Mesenchymal stem cell (in vitro differentiated cells and primary cell): ENCODE measurements around the gene OR1N2.
"Not testable (repeated sequence)": the region's sequence is repeated elsewhere in the genome, so short reads cannot be mapped to it uniquely, and the experiment has no call there.

Source experiments
- DNase-seq: peaks from one replicate; pipeline ENCODE4 v3.0.0-alpha.2; 2013
- H2AFZ ChIP-seq: one replicate; pipeline ENCODE4 v1.6.1; 2013; ENCODE audit warnings: low read depth, mild to moderate bottlenecking, control low read depth, inconsistent platforms, low read length, moderate library complexity
- H2AK5ac ChIP-seq: 2 replicates; pipeline ENCODE4 v1.6.1; 2013; ENCODE audit warnings: low read length, moderate library complexity, mild to moderate bottlenecking, inconsistent platforms; ENCODE audit not compliant: severe bottlenecking
- H2BK120ac ChIP-seq: one replicate; pipeline ENCODE4 v1.6.1; 2013; ENCODE audit warnings: low read depth, mild to moderate bottlenecking, inconsistent platforms, low read length, moderate library complexity
- H2BK12ac ChIP-seq, 2 experiments: one replicate each; pipeline ENCODE4 v1.6.1; 2013; ENCODE audit warnings: inconsistent platforms in 2 of 2, low read length in 2 of 2, mild to moderate bottlenecking in 2 of 2, moderate library complexity in 2 of 2, control low read depth in 1 of 2
- H2BK15ac ChIP-seq: one replicate; pipeline ENCODE4 v1.6.1; 2013; ENCODE audit warnings: mild to moderate bottlenecking, low read depth, inconsistent platforms; ENCODE audit not compliant: poor library complexity, severe bottlenecking
- H2BK5ac ChIP-seq: 2 replicates; pipeline ENCODE4 v1.6.1; 2013; ENCODE audit warnings: low read depth, mild to moderate bottlenecking, low read length, control low read depth, inconsistent platforms; ENCODE audit not compliant: poor library complexity, severe bottlenecking
- H3K14ac ChIP-seq, 2 experiments: one replicate each; pipeline ENCODE4 v1.6.1; 2013; ENCODE audit warnings: inconsistent platforms in 2 of 2, low read length in 2 of 2, control low read depth in 1 of 2, mild to moderate bottlenecking in 1 of 2, moderate library complexity in 1 of 2
- H3K18ac ChIP-seq, 2 experiments: one replicate each; pipeline ENCODE4 v1.6.1; 2013; ENCODE audit warnings: inconsistent platforms in 2 of 2, low read length in 2 of 2, control low read depth in 1 of 2, low read depth in 1 of 2, mild to moderate bottlenecking in 1 of 2
- H3K23ac ChIP-seq, 2 experiments: one replicate each; pipeline ENCODE4 v1.6.1; 2013; ENCODE audit warnings: inconsistent platforms in 2 of 2, low read length in 2 of 2, mild to moderate bottlenecking in 2 of 2, moderate library complexity in 2 of 2, control low read depth in 1 of 2
- H3K27ac ChIP-seq: 2 replicates; pipeline ENCODE4 v1.5.1; 2013; ENCODE audit warnings: mild to moderate bottlenecking, moderate library complexity, low read length, control low read depth, inconsistent platforms; ENCODE audit not compliant: poor library complexity, severe bottlenecking
- H3K27me3 ChIP-seq, 2 experiments: 2 replicates each; pipeline versions ENCODE4 v1.6.1 to v1.7.0; 2013; ENCODE audit warnings: low read length in 2 of 2, mild to moderate bottlenecking in 2 of 2, moderate library complexity in 2 of 2, control low read depth in 1 of 2, inconsistent platforms in 1 of 2; ENCODE audit not compliant: control insufficient read depth in 1 of 2, insufficient read depth in 1 of 2
- H3K36me3 ChIP-seq, 2 experiments: 2 replicates each; pipeline versions ENCODE4 v1.6.1 to v1.7.0; 2013; ENCODE audit warnings: low read length in 2 of 2, control low read depth in 1 of 2, inconsistent platforms in 1 of 2, low read depth in 1 of 2, mild to moderate bottlenecking in 1 of 2; ENCODE audit not compliant: insufficient read depth in 2 of 2, control insufficient read depth in 1 of 2
- H3K4ac ChIP-seq, 2 experiments: one replicate each; pipeline ENCODE4 v1.6.1; 2013; ENCODE audit warnings: inconsistent platforms in 2 of 2, low read length in 2 of 2, mild to moderate bottlenecking in 2 of 2, moderate library complexity in 2 of 2, control low read depth in 1 of 2, low read depth in 1 of 2
- H3K4me1 ChIP-seq: 2 replicates; pipeline ENCODE4 v1.6.1; 2013; ENCODE audit warnings: low read depth, low read length, control low read depth; ENCODE audit not compliant: control insufficient read depth, insufficient read depth
- H3K4me2 ChIP-seq: 2 replicates; pipeline ENCODE4 v1.6.1; 2013; ENCODE audit warnings: low read length, mild to moderate bottlenecking, inconsistent platforms; ENCODE audit not compliant: poor library complexity, severe bottlenecking
- H3K4me3 ChIP-seq, 2 experiments: 2 replicates each; pipeline versions ENCODE4 v1.5.1 to v1.7.0; 2013; ENCODE audit warnings: low read length in 2 of 2, mild to moderate bottlenecking in 2 of 2, control low read depth in 1 of 2, low read depth in 1 of 2; ENCODE audit not compliant: insufficient read depth in 1 of 2
- H3K79me1 ChIP-seq: replicated peaks from 2 replicates; pipeline ENCODE4 v1.6.1; 2013; ENCODE audit warnings: mild to moderate bottlenecking, control low read depth, low read length, inconsistent platforms; ENCODE audit not compliant: poor library complexity, severe bottlenecking
- H3K9ac ChIP-seq: 2 replicates; pipeline ENCODE4 v1.7.0; 2013; ENCODE audit warnings: mild to moderate bottlenecking, low read length, moderate library complexity
- H3K9me3 ChIP-seq: 2 replicates; pipeline ENCODE4 v1.7.0; 2013; ENCODE audit warnings: mild to moderate bottlenecking, low read length; ENCODE audit not compliant: control insufficient read depth
- H4K8ac ChIP-seq: one replicate; pipeline ENCODE4 v1.6.1; 2013; ENCODE audit warnings: inconsistent platforms, mild to moderate bottlenecking, low read length, moderate library complexity
- H4K91ac ChIP-seq: one replicate; pipeline ENCODE4 v1.6.1; 2013; ENCODE audit warnings: mild to moderate bottlenecking, low read length, inconsistent platforms
- WGBS: methylation state at CpG from one replicate; pipeline ENCODE4 v1.1.7; 2013; ENCODE audit warnings: mixed read lengths; 5-methylcytosine and 5-hydroxymethylcytosine counted together

OR1N2 gene

GRCh38 chr9:122531157-122531556, 21.8 kb upstream of the OR1N2 start:
- not testable (repeated sequence) for H3K18ac ChIP-seq, H3K23ac ChIP-seq, H3K4ac ChIP-seq, H3K4me1 ChIP-seq, H2BK120ac ChIP-seq, DNase-seq, H2BK5ac ChIP-seq, H3K9ac ChIP-seq, H3K36me3 ChIP-seq, H3K4me2 ChIP-seq, H2AFZ ChIP-seq, H3K79me1 ChIP-seq, H3K27ac ChIP-seq, H2BK12ac ChIP-seq, H4K8ac ChIP-seq, H2AK5ac ChIP-seq, H4K91ac ChIP-seq, H3K27me3 ChIP-seq, H3K14ac ChIP-seq, H3K9me3 ChIP-seq, H3K4me3 ChIP-seq, H2BK15ac ChIP-seq
- 55% methylated on average over 4 of the region's 4 CpGs for WGBS

GRCh38 chr9:122536134-122536533, 16.8 kb upstream of the OR1N2 start:
- H3K4me1 ChIP-seq: no peaks in the 10 kb centered on the region

GRCh38 chr9:122537066-122537465, 15.8 kb upstream of the OR1N2 start:
- H3K9me3 ChIP-seq, H2AFZ ChIP-seq, H3K27me3 ChIP-seq, H3K4me1 ChIP-seq, H3K4me2 ChIP-seq, H2BK15ac ChIP-seq, H2BK120ac ChIP-seq, H3K9ac ChIP-seq, H2AK5ac ChIP-seq, H3K4ac ChIP-seq, H2BK5ac ChIP-seq, H3K4me3 ChIP-seq, H3K18ac ChIP-seq, H3K23ac ChIP-seq, H3K14ac ChIP-seq, DNase-seq, H3K79me1 ChIP-seq, H2BK12ac ChIP-seq, H4K91ac ChIP-seq, H3K27ac ChIP-seq, H3K36me3 ChIP-seq, H4K8ac ChIP-seq: not testable (repeated sequence)
- 60% methylated on average over 4 of the region's 7 CpGs for WGBS

More at GRCh38 chr9:122536134-122536533, 16.8 kb upstream of the OR1N2 start:
- H3K9me3 ChIP-seq: no peaks in the 10 kb centered on the region
- 77% methylated on average over 1 of the region's 1 CpG for WGBS
- H2BK120ac ChIP-seq: no peak overlapping the region
- no peak overlapping the region for H2BK12ac ChIP-seq
- H2BK5ac ChIP-seq: no peak overlapping the region
- no peak overlapping the region for H3K4me3 ChIP-seq
- H3K14ac ChIP-seq: no peak overlapping the region
- H3K36me3 ChIP-seq: no peaks in the 10 kb centered on the region
- no peak overlapping the region for H2AFZ ChIP-seq
- H3K4ac ChIP-seq: no peak overlapping the region
- no peaks in the 10 kb centered on the region for H3K27me3 ChIP-seq
- no peak overlapping the region for H2BK15ac ChIP-seq
- H4K91ac ChIP-seq: no peak overlapping the region
- no peak overlapping the region for H3K9ac ChIP-seq
- no peak overlapping the region for H2AK5ac ChIP-seq
- no peak overlapping the region for H3K27ac ChIP-seq
- H4K8ac ChIP-seq: no peak overlapping the region
- no peaks in the 10 kb centered on the region for H3K79me1 ChIP-seq
- H3K4me2 ChIP-seq: no peak overlapping the region
- DNase-seq: no peak
- H3K23ac ChIP-seq: no peak overlapping the region
- no peak overlapping the region for H3K18ac ChIP-seq

- H3K27me3 ChIP-seq: no peaks in the 10 kb centered on the region
- no peaks in the 10 kb centered on the region for H3K4me1 ChIP-seq
- H2BK5ac ChIP-seq: no peak overlapping the region
- no peak overlapping the region for H3K4me3 ChIP-seq
- no peak overlapping the region for H3K4ac ChIP-seq
- H3K4me2 ChIP-seq: no peak overlapping the region
- no peaks in the 10 kb centered on the region for H3K36me3 ChIP-seq
- H2BK12ac ChIP-seq: no peak overlapping the region
- DNase-seq: no peak
- H3K79me1 ChIP-seq: no peaks in the 10 kb centered on the region
- H4K91ac ChIP-seq: no peak overlapping the region
- H3K18ac ChIP-seq: no peak overlapping the region
- no peak overlapping the region for H2BK120ac ChIP-seq
- H2BK15ac ChIP-seq: no peak overlapping the region
- H3K23ac ChIP-seq: no peak overlapping the region
- no CpG with 5 or more reads among the region's 2 CpGs for WGBS
- H2AK5ac ChIP-seq: no peak overlapping the region
- H2AFZ ChIP-seq: no peak overlapping the region
- no peak overlapping the region for H3K27ac ChIP-seq
- no peak overlapping the region for H3K9ac ChIP-seq
- H4K8ac ChIP-seq: no peak overlapping the region
- H3K9me3 ChIP-seq: no peaks in the 10 kb centered on the region
- H3K14ac ChIP-seq: no peak overlapping the region
Measured at GRCh38 chr9:122538757-122539156, 14.2 kb upstream of the OR1N2 start.
